ENCODE results near the gene TCF25.
"Not testable (repeated sequence)": the region's sequence is repeated elsewhere in the genome, so short reads cannot be mapped to it uniquely, and the experiment has no call there.

TCF25 gene

GRCh38 chr16:89873109-89873971 is at the start of gene TCF25:
TCF25 (plus strand) TSS chr16:89873592; CDS start chr16:89873668, 76 bp downstream.
- DNase-seq: peak; percentile 88 to 90

- DNase-seq: not testable (repeated sequence)
Measured at GRCh38 chr16:89823824-89824148, 49.6 kb upstream of the TCF25 start.

GRCh38 chr16:89826531-89827382 is 46.6 kb upstream of the TCF25 start:
- DNase-seq: no peak

- DNase-seq: peak in 1 of 2 experiments; percentile 32
Measured at GRCh38 chr16:89827383-89828198, 45.8 kb upstream of the TCF25 start.

GRCh38 chr16:89828199-89828869 is 45.1 kb upstream of the TCF25 start, which contains the start of gene SPIRE2:
SPIRE2 (plus strand) TSS chr16:89828475; CDS start chr16:89828551, 76 bp downstream.
- peak; percentile 70 to 81 for DNase-seq

GRCh38 chr16:89828870-89829629 is 44.3 kb upstream of the TCF25 start:
- no peak for DNase-seq

- DNase-seq: no peak
Measured at GRCh38 chr16:89829630-89830437, 43.6 kb upstream of the TCF25 start.

GRCh38 chr16:89831810-89832328 is 41.5 kb upstream of the TCF25 start:
- no peak for DNase-seq

- DNase-seq: not testable (repeated sequence)
Measured at GRCh38 chr16:89833664-89834363, 39.6 kb upstream of the TCF25 start.

GRCh38 chr16:89834813-89835363 is 38.5 kb upstream of the TCF25 start:
- not testable (repeated sequence) for DNase-seq

GRCh38 chr16:89836484-89836883 is 36.9 kb upstream of the TCF25 start:
- DNase-seq: not testable (repeated sequence)

- DNase-seq: no peak
Measured at GRCh38 chr16:89837014-89837546, 36.3 kb upstream of the TCF25 start.

- DNase-seq: peak; percentile 64 to 71
Measured at GRCh38 chr16:89841275-89841674, 32.1 kb upstream of the TCF25 start.

GRCh38 chr16:89842471-89843408 is 30.7 kb upstream of the TCF25 start:
- DNase-seq: no peak

GRCh38 chr16:89843409-89844350 is 29.7 kb upstream of the TCF25 start:
- no peak for DNase-seq

- DNase-seq: no peak
Measured at GRCh38 chr16:89844739-89845339, 28.6 kb upstream of the TCF25 start.
